ENCODE results near the gene EFHC2.

- TF ChIP-seq POLR2A (IDR thresholded peaks at IDR 0.05) (no peak), CTCF (IDR thresholded peaks at IDR 0.05) (no peak)
Measured at GRCh38 chrX:44174061-44174460, 169.4 kb downstream of the EFHC2 start.

All from prostate gland (tissue), 2 donors.